ENCODE results near the gene SH2D3A. TPM values are rescaled to one million over a fixed set of nuclear protein-coding genes. Genes with fewer than 3 reads are reported as not detected.
A peak's percentile ranks its signal among the peaks of the same experiment; 100 is the strongest.

Gene SH2D3A
- total RNA-seq, 1 donor from 2014 or later: 0.55 TPM

DNA sequence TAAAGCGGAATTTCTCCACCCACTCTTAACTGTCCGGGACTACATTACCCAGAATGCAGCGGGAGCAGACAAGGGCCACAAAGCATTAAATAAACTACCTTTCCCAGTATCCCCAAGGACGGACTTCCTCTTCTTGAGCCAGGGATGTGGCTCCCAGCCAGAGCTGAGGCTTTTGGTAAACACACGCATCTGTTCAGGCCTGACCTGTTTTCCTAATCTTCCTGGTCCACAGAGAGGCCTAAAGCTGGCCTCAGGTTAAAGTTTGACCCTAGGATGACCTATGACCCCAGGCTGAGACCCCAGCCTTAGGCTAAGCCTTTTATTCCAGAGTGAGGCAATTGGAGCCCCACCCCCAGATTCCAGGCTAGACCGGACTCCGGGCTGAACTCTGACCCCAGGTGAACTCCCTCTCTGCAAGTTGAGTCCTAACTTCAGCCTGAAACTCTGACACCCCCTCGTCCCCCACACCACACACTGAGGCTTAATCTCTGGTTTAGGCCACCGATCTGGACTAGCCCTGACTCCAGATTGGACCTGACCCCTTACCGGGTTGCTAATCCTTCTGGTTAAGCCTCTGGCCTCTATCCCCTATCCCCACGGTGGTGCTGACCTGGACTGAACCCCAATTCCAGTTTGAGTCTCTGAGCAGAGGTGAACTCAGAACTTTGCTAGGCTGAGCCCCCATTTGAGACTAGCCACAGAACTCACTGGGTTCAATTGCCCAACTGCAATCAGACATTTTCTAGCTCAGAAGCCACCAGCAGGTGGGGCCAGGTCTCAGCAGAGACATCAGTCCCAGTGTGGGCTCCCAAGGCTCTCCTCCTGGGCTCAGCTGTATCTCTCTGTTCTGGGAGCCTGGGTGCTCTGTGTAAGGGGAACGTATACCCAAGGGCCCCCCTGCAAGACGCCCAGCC lies 29.1 kb downstream of the SH2D3A start:
- DNase-seq (ENCODE audit: low spot score): no peak

DNA sequence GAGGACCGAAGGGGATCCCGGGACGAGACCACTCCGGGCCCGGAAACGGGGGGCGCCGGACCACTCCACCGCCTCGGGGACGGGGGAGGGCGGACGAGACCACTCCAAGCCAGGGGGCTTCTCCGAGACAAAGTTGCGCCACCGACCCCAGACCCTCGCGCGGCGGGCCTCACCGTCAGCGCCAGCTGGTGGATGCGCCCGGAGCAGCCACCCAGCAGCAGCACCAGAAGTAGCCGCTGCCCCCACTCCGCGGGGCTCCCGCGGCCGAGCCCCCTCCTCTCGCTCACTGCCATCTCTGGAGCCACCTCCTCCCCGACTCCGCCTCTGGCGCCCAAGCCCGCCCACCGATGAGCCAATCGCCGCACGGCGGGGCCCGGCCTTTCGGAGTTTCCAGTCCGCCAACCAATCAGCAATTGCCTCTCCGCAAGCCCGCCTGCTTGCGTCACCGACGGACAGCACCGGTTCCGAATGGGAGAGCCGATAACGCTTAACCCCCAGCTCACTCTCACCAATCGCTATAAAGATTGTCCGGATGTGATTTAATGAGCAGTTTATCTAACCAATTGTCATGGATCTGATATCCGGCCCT lies 29.9 kb downstream of the SH2D3A start, which contains the start of gene GPR108:
GPR108 (minus strand) TSS at position 297 of the 589 bp plus-strand sequence; CDS start at position 293, 4 bp downstream.
- DNase-seq (ENCODE audit: low spot score): peak; percentile 100

DNA sequence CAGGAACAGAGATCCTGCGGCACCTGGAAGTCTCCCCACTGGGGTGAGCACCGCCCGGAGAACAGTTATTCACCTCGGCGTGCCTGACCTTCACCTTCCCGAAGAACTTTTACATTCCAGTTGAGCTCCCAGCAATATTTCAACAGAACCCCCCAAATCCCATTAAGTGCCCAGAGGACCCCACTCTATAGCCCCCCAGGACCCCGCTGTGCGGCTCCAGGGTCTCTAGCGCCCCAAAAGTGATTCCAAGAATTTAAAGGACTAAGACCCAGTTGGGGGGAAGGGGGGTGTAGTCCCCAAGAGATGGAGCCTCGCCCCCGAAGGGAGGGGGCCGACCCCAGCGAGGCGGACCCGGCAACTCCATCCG lies 30.3 kb downstream of the SH2D3A start:
- no peak for DNase-seq (ENCODE audit: low spot score)

DNA sequence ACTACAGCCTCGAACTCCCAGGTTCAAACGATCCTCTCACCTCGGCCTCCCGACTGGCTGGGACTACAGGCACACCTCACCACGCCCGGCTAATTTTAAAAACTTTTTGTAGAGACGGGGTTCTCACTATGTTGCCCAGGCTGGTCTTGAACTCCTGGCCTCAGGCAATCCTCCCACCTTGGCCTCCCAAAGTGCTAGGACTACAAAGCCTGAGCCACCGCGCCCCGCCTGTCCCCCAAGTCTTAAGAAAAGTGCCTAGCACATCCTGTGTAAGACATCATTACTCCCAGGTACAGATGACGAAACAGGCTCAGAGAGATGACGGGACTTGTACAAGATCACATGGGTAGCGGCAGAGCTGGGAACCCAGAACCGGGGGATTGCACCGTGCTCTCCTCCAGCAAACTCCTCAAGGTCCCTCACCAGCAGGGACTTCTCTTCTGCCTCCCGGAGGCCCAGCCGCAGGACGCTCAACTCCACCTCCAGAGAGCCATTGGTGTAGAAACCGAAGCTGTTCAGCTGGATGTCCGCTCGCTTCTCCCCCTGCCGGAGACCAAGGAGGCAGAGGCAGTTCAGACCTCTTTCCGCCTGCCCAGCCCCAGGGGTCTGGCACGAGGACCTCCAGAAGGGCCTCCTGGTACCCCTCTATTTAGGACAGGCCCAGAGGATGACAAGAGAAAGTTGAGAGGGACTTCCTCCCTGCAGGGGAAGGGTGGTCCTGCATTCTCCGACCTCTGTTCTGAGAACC lies 30.9 kb downstream of the SH2D3A start:
- DNase-seq (ENCODE audit: low spot score): no peak

DNA sequence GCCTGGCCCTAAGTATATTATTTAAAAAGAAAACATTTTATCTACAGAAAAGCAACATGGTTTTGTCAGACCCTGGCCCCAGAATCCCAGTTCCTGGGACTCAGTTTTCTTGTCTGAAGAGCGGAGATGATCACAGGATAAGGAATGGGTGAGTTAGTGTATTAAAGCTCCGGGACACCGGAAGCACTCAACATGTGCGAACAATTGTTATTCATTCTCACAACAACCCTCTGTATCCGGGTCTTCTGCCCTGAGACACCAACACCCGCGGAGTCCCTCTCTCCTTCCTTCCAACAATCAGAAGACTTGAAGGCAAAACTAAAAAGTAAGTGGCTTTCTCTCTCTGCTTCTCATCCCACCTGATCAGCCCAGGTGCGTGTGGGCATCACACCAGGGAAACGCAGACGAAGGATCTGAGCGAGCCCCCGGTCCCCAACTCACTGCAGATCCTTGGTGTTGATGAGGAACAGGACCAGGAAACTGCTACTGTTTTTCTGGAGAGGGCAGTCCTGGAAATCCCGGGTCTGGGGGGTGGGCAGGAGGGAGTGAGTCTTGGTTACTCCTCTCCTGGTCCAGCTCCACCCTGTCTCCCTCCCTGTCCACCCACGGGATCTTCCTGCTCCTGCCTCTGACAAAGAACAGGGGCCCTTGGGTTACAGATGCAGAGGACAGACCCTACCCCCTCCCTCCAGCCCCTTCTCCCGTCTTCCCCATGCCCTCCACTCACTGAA lies 31.9 kb downstream of the SH2D3A start:
- DNase-seq (ENCODE audit: low spot score): no peak

DNA sequence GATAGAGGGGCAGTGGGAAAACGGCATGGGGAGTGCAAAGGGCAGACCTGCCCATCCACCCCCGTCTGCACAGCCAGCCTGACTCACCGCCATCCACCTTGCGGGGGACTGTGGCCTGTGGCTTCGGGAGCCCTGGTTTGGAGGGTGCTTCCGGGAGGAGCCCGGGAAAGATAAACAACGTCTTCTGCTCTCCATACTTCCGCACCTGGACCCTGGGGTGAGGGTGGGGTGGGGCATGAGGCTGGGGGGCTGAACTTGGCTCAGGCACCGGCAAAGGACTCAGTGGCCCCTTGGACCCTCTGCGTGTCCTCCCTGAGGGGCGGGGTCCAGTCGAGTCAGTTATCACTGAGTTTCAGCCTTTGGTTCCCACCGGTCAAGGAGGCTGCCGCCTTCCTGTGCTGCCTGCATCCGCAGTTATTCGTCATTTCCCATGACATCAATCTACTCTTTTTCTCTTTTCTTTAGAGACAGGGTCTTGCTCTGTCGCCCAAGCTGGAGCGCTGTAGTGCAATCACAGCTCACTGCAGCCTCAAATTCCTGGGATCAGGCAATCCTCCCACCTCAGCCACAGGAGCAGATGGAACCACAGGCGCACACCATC lies 33.0 kb downstream of the SH2D3A start:
- no peak for DNase-seq (ENCODE audit: low spot score)

DNA sequence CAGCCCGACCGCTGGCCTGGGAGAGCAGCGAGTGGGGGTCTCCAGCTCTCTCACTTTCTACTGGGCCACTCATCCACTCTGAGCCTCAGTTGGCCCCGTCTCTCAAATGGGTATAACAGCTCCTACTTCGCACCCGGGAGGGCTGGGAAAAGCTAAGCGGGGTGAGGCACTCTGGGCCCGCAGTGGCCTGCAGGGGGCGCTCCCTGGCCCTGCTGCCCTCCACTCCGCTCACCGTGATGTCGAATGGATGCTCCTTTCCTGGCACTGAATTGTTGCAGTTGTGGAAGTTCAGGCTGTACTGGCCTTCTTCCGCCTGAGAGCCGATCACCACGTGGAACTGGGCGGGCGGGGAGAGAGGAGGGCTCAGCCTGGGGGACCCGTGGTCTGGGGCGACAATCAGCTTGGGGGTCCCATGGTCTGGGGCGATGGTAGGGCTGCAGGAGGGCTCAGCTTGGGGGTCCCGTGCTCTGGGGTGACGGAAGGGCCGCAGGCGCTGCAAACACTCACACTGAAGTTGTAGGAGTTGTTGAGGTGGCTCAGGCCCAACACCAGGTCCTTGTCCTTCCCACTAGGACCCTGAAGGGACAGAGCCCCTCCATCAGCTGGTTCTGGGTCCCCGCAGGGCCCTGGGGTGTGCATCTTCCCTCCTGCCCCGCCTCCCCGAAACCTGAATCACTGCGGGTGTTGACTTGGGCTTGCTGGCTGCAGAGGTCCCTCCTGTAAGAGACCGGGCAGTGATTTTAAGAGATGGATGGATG lies 33.7 kb downstream of the SH2D3A start:
- no peak for DNase-seq (ENCODE audit: low spot score)

DNA sequence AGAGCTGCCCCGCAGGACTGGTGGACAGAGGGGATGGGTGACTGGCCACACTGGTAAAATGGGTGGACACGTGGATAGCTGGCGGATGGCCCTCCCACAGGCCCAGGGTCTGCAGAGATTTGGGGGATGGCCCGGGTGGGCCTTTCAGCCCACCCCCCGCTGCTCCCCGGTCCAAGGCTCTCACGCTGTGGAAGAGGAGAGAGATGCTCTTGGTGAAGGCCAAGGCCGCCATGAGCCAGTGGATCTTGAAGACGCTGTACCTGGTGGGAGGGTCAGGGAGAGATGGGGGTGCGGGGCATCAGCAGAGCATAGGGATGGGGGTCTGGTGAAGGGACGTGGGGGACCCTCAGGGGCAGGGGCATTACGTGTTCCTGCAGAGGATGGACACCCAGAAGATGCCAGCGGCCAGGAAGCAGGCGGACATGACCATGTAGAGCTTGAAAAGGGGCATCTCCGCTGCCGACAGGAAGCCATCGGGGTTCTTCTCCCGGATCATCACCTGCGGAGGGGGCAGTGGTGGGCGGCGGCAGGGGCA lies 34.4 kb downstream of the SH2D3A start:
- DNase-seq (ENCODE audit: low spot score): no peak

DNA sequence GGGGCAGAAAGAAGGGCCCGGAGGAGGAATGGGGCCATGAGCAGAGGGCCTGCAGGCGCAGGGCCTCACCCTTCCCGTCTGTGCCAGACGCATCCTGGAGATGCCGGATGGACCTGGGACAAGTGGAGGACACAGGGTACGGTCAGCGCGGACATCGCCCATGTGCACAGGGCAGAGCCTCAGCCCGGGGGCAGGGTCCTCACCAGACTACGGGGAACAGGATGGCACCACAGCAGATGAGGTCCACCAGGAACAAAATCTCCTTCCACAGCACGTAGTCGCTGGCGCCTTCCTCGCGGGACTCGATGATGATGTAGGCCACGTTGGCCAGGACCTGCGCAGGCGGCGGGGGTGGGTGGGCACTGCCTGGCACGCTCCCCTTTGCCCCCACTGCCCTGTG lies 35.4 kb downstream of the SH2D3A start:
- no peak for DNase-seq (ENCODE audit: low spot score)

DNA sequence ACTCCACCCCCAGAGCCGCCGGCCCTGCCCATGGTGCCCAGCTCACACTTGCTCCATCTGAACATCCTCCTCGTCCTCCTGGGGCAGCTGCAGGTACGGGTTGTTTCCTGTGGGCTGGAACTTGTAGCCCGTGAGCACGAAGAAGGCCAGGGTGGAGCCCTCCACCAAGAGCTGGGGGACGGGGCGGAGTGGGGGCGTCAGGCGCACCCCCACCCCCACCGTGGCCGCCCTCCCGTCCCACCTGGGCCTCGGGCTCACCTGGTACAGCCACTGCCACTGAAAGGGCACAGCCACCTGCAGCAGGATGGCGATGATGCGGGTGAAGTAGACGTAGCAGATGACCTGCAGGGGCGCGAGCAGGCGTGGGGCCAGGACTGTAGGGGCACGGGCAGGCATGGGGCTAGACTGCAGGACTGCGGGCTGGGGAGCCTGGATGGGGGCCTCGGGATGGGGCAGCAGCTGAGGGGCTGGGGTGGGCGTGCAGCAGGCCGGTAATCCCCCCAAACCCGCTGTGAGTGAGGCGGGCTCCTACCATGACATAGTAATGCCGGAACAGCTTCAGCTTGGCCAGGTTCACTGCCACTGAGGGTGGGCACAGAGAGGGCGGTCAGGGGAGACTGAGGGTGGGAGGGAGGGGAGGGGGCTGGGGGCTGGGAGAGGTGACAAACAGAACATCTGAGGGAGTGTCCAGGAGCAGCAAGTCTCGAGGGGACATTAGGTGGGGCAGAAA lies 36.1 kb downstream of the SH2D3A start:
- no peak for DNase-seq (ENCODE audit: low spot score)

DNA sequence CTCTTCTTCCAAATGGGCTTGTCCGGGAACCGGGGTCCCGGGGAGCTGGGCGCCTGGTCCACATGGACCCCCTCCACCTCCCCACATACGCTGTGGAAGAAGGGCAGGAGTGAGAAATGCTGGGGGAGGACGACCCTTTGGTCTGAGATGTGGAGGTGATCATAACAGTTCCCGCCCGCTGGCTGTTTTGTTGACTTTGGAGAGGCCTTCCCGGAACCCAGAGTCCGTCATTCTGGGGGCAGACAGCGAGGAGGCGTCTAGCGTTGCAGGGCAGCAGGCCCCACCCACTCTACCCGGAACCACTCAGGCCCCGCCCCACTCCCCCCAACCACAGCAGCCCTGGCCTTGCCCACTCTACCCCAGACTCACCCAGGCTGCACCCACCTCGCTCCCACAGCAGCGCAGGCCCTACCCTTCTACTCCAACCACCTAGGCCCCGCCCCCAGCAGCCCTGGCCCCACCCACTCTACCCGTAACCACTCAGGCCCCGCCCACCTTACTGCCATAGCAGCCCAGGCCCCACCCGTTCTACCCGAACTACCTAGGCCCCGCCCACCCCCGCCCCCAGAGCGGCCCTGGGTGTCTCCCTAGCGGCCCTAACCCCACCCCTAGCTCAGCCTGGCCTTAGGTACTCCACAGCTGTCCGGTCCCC lies 37.0 kb downstream of the SH2D3A start:
- DNase-seq (ENCODE audit: low spot score): no peak

DNA sequence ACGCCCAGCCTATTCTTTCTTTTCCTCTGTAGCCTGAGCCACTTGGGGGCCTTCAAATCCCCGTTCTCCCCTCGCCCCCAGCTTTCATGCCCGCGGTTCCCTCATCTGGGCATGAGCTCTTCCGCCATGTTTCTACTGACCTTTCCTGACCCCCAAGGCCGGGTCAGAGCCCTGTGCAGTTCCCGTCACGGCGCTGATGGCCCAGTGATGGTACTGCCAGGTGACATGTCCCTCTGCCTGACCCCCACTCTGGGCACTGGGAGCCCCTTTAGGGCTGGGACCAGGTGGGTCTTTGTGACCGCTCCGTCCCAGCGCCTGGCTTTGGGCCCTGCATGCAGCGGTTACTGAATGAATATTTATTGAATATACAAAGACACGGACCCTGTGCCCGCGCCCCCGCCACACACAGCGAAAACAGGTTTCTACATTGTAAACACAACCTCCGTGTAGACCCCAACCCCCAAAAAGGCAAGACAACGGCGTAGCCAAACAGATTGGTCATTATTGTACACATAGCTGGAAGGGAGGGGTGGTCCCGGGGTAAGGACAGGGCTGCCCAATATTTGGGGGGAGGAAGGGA lies 37.6 kb downstream of the SH2D3A start:
- DNase-seq (ENCODE audit: low spot score): no peak

DNA sequence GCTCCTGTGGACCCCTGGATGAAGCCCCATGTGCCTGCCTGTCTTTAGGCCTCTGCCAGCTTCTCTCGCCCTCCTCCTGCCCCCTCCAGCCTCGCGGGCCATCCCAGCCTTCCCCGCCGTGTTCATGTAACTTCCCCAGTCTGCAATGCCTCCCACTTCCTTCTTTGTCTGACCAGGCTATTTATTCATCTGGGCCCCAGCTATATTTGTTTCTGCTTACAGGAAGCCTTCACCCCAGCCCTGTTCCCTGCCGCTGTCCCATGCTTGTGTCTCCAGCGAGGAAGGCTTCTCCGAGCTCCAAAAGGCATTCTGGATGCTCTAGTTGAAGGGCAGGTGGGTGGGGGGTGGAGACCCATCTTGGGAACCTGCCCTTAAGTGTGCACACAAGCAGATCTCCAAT lies 38.9 kb downstream of the SH2D3A start:
- no peak for DNase-seq (ENCODE audit: low spot score)

DNA sequence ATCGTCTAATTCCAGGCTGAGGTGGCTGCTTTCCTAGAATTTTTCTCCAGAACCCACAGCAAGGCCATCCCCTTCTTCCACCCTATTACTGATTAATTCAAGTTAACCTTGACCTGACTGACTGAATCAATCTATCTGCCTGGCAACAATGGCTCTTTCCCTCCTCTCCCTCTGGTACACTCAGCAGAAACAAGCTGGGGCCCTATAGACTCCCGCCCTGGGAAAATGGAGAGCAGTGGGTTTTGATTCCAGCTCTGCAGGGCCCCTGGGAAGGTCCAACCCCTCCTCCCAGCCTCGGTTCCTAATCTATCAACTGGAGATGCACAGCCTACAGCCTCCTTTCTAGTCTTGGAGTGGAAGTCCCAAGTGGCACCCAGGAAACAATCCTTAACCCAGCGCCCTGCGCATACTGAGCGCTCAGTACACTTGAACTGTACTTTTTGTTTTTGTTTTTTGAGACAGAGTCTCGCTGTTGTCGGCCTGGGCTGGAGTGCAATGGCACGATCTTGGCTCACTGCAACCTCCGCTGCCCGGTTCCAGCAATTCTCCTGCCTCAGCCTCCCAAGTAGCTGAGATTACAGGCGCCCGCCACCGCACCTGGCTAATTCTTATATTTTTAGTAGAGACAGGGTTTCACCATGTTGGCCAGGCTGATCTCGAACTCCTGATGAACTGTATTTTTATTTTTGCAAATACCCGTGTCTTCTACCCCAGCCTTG lies 41.6 kb downstream of the SH2D3A start:
- no peak for DNase-seq (ENCODE audit: low spot score)

DNA sequence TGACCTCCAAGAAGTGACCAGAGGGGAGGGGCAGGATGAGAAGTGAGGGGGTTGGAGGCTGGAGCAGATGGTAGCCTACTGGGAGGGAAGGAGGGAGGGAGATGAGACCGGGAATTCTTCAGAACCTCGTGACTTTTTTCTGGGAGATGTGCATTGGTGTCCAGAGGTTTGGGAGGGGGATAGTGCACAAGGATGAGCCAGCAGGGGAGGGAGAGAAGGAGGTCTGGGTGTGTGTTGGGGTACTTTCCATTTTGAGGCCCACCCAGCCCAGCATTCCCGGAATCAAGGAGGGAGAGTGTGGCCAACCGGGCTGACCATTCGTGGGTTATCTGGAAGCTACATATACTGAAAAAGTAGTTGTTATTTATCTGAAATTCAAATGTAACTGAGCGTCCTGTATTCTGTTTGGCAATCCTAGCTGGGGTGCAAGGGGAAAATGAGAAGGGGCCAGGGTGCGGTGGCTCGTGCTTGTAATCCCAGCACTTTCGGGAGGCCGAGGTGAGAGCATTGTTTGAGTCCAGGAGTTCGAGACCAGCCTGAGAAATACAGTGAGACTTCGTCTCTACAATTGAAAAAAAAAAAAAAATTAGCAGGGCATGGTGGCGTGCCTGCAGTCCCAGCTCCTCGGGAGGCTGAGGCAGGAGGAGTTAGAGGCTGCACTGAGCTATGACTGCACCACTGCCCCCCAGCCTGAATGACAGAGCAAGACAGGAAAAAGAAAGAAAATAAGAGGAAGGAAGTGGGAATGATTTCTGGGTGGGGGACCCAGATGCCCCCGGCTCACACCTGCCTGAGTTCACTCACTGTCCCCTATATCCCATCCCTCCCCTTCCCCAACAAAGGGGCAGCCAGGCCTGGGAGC lies 42.4 kb downstream of the SH2D3A start:
- DNase-seq (ENCODE audit: low spot score): no peak

DNA sequence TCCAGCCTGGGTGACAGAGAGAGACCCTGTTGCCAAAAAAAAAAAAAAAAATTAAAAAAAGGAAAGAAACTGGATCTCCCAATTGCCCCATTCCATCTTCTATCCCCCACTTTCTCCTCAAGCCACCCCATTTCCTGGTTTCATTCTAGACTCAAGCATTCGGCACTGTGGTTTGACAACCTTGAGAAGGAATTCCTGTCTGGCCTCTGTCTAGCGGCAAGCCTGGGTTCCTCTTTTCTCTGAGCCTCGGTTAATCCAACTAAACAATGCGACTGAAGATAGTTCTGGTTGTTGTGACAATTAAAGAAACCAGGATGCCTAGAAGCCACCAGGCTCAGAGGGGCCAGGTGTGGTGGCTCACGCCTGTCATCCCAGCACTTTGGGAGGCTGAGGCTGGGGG lies 43.5 kb downstream of the SH2D3A start:
- DNase-seq (ENCODE audit: low spot score): no peak

All from mesenteric fat pad (tissue), 1 donor.